Hematopoietic multipotent progenitor cell treated with erythropoietin and hydrocortisone succinate and interleukin-3 and kit ligand, for 8 days (in vitro differentiated cells): Measurements from ENCODE around the gene ALK.
A peak's percentile ranks its signal among the peaks of the same experiment; 100 is the strongest.

Experiments used
- DNase-seq: peaks from one replicate; pipeline ENCODE4 v3.0.0-alpha.2; 2015

ALK gene

DNA sequence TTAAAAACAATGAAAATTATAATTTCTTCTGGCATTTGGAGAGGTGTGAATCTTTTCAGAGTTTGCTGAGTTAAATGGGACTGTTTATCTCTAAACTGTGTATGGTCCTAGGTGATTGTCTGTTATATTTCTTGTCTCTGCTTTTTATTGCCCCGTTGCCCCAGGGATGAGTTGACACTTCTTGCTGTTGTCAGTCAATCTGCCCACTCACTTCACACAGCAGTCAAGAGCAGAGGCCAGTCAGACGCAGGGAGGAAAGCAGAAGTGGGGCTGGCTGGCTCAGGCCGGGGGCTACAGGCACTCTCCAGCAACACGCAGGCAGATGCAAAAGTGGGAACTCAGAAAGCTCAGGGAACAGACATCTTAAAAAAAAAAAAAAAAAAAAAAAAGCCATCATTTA is 441.0 kb downstream of the ALK start:
- peak; percentile 74 for DNase-seq

DNA sequence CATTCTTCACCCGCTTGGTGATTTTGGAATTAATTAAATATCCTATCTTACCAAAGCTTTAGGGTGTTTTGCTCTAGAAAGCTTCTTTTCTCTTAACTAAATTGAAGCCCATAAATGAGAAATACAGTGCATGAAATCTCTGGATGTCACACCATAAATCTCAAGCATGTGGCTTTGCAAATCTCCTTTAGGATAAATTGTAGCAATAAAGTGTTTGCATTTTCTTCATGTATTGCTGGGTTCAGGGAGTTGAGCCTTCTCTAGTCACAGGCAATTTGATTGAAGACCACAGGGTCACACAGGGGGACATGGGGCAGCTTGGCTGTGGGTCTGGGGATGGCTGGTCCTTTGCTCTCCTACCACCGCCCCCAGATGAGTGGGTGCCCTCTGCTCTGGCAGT is 442.0 kb downstream of the ALK start:
- no peak for DNase-seq

DNA sequence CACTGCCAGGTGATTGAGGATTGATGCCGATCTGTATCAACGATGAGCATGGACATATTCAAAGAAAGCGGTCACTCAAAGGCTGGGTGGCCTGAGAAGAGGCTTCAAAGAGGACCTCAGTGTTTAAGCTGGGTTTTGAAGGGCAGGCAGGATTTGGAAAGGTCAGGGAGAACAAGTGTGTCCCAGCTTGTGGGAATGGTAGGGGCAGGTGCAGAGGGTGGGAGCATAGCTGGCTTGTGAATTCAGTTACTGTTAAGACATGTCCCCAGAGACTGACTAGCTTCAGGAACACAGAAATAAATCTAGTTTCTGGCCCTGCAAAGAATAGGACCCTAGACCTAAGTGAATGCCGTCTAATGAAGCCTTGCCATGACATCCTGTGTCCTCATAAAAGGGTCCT is 442.7 kb downstream of the ALK start:
- DNase-seq = no peak

DNA sequence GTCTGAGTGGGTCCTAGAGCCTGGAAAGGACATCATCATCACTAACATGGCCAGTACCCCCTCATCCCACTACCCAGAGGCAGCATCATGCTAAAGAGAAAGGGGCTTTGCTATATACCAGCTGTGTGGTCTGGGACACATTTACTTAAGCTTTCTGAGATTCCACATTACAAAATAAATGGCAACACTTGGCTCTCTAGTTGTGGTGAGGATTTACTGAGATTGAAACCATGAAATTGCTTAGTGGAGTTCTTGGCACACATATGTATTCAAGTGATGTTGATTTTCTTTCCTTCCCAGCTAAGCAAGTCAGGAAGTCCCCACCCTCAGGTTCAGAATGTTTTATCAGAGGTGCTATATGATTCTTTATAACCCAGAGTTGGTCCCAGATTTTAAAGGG is 444.2 kb downstream of the ALK start:
- no peak for DNase-seq

DNA sequence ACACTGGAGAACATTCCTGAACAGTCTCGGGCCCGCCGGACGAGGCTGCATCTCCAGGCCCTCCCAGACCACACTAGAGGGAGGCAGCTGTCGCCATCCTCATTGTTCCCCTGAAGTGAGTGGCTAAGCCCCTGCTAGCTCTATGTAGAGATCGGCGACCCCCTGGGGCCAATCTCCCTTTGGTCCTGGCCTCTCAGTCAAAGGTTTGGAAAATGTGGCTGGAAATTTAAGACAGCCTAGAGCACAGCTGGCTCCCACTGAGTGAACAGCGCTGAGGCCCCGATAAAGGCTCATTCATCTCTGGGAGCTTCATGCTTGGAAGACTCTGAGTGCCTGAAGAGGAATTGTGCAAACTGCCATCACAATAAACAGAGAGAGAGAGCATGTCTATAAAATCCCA is 445.9 kb downstream of the ALK start:
- DNase-seq = no peak

DNA sequence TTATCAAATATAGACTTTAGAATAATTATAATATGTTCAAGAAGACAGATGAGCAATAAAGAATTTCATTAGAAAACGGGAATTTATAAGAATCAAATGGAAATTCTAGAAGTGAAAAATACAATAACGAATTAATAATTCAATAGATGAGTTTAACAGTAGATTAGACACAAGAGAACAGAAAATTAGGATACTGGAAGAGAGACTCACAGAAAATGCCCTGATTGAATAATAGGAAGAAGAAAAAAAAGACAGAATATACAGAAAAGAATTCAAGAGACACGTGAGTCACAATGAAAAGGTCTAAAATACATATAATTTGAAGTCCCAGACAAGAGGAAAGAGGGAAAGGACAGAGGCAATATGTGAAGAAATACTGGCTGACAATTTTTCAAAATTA is 451.4 kb downstream of the ALK start:
- no peak for DNase-seq

DNA sequence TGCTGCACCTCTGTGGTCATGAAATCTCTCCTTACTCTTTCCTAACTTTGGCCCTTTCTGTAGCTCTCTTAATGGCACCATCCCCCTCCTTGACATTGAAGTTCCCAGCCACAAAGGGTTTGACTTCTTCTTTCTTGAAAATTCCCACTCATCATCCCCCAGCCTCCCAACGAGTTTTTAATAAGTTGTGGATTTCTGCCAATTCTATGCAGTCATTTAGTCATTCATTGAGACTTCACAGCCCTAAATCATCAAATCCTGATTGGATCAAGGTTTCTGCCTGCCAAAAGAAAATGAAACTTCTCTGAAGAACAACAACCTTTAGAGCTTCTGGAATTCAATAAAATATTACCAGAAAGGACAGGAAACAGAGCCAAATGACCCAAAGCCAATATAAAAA is 451.9 kb downstream of the ALK start:
- no peak for DNase-seq

DNA sequence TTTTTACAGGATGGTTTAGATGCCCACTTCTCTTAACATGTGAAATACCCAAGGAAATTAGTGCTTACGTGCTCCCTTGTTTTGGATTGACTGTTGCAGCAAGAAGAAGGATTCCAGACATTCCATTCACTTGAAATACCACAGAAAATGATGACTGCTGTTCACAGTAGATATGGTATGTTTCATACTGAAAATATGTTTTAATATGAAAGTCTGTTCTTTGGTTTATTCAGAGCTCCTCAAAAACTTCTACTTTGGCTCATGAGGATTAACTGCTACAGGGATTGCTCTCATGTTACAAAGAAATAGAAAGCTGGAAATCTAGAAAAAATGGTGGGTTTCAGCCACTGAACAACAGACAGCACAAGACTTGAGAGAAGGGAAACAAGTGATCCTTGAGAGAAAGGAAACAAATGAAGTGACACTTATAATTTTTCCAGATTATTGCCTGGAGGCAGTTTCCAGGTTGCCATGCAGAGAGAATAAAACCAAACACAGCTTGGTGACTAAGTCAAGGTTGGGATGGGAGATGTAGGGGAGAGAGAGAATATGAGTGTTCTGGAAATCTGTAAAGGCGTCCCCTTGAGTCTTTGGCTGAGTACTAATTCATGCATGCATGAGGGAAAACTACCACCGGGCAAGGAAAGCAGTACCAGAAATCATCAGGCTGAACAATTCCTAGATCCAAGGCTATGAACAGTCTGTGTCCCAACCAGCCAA is 458.0 kb downstream of the ALK start:
- DNase-seq = no peak

DNA sequence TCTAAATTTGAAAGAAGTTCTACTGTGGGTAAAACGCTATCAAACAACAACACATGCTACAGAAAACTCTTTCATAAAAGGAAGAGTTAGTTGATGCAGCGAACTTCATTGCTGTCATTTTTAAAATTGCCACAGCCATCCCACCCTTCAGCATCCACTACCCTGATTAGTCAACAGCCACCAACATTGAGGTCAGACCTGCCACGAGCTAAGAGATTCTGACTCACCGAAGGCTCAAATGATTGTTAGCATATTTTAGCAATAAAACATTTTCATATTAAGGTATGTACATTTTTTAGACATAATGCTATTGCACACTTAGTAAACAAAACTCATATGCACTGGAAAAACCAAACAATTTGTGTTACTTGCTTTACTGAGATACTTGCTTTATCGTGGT is 459.1 kb downstream of the ALK start:
- no peak for DNase-seq

DNA sequence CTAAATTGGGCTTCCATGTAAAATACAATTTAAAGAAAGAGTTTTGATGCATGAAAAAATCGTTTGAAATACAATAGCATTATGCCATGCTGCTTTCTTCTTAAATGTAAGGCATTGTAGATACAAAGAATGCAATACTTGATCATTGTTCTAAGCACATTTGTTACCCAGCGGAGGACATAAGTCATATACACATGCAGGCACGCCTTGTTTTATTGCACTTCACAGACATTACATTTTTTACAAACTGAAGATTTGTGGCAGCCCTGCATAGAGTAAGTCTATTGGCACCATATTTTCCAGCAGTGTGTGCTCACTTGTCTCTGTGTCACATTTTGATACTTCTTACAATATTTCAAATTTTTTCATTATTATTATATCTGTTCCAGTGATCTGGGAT is 461.2 kb downstream of the ALK start:
- DNase-seq = no peak

DNA sequence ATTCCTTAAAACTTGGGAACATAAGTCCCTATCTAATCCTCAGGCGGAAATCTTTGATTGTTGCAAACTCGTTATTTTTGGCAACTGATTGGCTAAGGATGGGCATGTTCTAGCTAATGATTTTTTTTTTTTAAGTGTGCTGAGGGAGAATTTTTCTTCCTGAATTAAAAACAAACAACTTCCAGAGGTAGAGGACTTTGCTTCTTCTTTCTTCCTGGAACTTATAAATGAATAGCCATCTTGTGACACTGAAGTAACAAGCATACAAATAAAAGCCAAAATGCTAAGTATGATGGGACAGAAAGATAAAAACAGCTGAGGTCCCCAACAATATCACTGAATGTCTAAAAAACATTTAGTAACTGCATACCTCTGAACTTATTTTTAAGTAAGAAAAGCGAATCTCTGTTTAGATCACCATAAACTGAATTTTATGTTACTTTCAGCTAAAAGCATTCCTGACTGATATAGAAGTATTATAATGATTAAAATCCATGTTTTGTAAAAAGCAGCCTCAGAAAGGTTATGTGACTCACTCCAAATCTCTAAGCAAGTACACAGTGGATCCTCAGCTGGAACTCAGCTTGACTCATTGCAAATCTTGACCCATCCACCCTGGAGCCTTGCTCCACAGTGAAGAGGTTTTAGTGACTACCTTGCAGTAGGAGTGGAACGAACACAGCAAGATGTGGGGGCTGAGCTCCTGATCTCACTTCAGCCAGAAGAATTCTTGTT is 461.8 kb downstream of the ALK start:
- DNase-seq = no peak

DNA sequence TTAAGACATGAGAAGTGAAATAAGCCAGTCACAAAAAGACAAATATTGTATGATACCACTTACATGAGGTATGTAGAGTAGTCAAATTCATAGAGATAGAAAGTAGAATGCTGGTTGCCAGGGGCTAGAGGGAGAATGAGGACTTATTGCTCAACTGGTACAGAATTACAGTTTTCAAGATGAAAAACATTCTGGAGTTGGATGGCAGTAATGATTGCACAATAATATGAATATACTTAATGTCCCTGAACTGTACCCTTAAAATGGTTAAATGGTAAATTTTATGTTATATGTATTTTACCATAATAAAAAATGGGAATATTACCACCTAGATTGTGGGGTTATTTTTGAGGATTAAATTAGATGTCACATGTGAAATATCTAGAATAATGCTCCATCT is 465.0 kb downstream of the ALK start:
- no peak for DNase-seq

DNA sequence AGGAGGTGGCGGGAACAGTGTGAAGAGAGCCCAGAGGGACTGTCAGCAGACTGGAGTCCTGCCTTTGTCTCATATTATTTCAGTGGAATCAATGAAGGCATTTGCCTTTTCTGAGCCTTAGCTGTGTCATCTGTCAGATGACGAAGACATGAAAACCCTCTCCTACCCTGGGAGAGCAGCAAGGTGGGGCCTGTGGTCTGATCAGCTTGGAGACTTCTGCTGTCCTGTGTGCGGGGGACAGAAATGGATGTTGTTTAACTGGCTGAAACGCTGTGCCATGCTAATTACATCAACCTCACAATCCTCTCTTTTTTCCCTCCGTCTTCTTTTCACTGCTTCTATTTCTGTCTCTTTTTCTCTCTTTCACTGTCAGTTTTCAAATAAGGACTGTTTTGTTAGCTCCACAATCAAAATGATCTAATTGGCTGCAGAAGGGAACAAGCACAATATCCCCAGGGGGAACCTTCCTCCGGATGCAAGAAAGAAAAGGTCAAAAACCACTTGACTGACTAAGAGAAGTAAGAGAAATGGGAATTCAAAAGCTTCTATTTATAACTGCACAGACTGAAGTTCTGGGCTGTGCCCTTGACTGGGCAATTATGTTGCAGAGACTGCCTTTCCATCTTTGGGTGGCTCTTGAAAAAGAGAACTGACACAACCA is 466.1 kb downstream of the ALK start:
- no peak for DNase-seq

DNA sequence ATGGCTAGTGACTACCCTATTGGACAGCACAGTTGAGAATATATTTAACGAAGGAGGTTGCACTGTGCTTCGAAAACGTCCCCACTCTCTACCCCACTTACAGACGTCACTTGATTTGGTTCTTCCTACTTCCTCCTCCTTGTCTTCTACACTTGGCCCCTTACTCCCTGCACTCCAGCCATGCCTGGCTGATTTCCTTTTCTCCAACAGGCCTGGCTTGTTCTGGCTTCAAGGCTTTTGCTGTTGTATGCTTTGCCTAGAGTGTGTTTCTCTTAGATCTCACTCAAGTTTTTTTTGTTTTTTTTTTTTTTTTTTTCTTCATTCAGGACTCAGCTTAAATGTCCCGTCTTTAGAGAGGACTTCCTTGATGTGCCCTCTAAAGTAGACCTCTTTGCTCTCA is 469.4 kb downstream of the ALK start:
- DNase-seq = no peak

DNA sequence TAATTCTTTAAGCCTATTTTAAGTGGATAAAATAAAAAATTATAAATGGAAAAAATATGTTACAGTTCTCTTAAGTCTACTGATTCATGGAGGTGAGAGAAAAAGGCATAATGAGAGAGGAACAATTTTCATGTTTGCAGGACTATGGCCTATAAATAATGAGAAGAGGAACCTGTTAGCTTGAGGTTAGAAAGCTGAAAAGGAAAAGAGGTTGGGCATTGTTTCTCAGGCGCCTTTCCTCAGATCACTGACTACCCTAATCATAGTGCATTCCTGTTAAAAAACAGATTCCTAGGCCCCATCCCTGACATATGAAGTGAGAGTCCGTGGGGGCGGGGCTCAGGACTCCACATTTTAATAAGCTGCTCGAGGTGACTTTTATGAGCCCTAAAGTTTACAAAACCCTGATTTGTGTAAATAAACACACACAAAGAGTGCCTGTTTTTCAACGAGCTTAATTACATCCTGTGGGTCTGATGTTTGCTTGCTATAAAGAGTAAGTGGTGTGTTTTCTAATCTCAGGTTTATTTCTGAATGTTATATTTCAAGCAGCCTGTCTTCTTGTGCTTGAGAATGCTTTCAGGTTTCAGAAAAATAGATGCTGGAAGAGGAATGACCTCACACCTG is 470.7 kb downstream of the ALK start:
- DNase-seq = no peak

DNA sequence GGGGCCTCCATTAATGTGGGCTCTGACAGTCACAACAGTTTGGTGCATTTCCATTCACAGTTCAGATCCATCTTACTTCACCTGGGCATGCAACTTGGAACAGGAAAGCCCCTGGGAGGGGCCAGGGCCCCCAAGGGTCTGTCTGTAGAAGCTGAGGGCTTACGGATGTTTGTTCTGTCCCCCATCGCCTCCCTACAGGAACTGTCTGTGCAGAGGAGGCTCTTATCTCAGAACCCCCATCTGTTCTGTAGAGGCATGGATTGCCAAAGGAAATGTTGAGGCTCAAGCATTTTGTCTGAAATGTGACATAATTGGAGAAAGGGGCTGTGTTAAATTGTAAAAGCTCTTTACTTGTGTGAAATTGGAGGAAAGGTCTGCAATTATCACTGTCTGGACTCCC is 471.9 kb downstream of the ALK start:
- no peak for DNase-seq

DNA sequence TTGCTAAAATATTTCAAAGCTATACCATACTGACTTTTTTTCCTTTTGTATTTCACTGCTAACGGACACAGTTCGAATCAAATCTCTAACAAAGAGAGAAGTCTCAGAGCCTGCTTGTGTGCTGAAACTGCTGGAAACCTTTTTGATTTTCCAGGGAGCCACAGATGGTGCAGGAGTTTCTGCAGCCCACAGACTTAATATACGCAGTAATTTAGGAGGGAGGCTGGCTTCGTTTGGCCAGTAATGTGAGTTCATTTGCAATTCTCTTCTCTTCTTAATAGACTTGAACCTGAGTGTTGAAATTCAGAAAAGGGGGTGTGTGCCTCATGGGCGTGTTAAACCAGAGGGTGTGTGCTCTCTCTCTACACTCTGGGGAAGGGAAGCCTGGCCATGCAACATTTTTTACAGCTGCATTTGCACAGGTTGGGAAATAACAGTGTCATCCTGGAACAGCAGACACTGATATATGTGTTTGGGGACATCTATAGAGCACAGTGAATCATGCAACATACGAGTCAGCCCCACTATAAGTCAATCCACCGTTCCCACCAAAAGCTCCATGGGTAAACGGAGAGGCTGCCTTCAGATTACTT is 473.2 kb downstream of the ALK start:
- no peak for DNase-seq

DNA sequence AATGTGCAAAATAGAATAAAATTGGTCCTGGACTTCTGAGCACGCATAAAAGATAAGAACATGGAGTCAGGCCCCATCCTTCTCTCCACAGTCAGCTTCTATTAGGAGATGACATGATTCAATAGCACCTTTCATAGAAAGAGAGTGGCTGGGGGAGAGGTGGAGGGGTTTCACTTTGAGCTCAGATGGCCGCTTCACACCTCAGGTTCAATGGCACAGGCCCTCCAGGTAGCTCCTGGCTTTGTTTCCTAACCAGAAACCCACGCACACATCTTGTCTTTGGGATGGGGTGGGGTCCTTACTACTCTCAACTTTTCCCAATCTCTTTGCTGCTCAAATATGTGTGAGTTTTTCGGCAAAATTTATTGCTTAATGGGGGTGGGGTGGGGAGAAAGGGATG is 473.9 kb downstream of the ALK start:
- no peak for DNase-seq

DNA sequence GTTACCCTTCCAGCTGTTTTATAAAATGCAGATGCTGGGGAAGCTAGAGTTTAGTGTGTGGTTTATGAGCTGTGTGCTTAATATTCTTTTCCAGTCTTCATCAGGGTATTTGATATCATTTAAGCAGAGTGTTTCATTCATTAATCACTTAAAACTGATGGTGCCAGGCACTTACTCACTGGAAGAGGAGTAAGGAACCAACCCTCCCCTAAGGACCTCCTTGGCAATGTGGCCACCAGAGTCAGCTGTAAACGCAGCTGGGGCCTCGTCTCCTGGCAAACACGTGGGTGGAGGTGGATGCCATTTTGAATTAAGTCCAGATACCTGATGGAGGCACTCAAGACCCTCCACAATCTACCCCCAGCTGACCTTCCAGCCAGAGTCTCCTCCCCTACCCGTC is 474.5 kb downstream of the ALK start:
- DNase-seq = no peak

DNA sequence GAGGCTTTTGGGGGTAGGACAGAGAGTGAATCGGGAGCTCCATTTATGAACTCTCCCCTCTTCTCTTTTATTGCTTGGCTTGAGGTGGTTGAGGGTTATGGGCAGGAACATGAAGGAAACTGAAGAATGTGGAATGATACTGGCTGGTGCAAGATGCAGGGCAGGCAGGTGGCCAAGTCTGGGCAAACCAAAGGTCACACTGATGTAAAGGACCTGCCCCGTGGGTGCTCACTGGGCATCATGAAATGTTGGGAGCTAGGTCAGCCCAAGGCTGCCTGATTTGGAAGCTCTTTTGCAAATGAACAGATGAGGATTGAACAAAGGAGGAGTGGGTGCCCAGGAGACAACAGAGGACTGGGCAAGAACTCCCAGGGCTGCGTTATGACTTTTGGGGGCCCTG is 477.2 kb downstream of the ALK start:
- DNase-seq = no peak

DNA sequence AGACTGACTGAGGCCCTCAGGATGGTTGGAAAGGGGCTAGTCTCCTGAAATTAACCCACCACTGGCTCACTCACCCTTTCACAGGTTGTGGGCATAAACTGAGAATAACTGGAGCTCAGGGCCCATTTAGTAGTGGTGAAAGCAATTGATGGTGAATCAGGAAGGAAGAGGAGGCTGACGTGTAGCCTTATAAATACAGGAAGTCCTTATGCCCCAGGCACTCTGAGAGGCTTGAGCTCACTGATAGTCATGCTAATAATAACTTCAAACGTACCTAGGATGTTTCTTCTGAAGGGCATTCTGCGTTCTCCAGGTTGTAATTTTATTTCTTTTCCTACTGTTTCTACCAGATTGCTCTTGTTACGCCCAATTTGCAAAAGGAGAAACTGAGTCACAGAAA is 477.8 kb downstream of the ALK start:
- DNase-seq = no peak

DNA sequence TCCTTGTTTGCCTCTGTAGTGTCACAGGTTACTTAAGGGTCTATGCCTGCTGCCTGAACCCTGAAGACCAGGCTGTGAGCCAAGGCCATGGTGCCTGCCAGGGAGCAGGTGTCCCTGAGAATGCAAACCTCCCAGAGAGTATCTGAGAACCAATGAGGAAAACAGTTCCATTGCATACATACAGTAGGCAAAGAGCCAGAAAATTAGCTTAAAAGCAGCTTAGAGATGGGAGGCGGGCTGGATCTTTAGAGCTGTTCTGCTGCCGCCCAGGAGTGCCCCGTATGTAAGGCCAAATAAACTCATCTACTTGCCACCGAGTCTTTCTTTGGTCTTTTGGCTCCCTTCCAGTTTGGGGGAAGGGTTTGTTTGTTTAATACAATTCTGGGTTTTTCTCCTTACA is 478.2 kb downstream of the ALK start:
- no peak for DNase-seq

DNA sequence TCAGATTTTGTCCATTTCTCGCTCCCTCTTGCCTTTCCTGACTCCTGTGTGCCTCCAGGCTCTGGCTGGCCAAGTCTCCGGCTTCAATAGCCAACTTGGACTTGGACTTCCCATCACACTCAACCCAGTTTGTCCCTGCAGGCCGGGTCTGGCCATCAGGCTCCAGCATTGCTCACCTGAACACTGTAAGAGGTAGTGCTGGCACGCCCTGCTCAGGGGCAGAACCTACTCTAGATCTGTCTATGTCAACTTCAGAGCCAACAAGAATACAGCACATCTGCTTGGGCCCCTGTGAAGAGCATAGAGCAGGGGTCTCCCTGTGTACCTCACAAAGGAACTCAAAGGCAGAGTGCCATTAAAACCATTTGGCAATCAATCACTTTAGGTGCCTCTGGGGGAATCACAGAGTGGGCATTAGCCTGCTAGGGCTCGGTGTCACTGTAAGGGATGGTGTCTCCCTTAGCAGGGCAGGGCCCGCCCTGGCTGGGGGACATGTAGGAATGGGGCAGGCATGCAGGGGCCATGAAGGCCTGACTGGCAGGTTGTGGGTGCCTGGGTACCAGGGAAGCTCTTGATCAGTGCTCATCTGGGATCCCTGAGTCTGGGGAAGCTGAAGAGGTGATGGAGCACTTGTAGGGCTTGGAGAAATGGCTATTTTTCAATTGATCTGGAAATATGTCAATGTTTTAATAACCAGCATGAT is 480.3 kb downstream of the ALK start:
- DNase-seq = no peak
